MM.1S (cell line): ENCODE measurements around the gene POLR2H.

ENCODE experiments used
- DNase-seq: peaks from one replicate; pipeline ENCODE4 v3.0.0-alpha.2; 2015
- H2AFZ ChIP-seq: fragments of 300-600 bp; sonication (generic); 2 replicates; pipeline ENCODE4 v1.6.0; 2016; ENCODE audit warnings: antibody characterized with exemption, low read length
- H3F3A ChIP-seq: fragments of 300-600 bp; sonication (generic); 2 replicates; pipeline ENCODE4 v1.6.1; 2016; ENCODE audit warnings: mild to moderate bottlenecking, antibody characterized with exemption, low read length, moderate library complexity, mixed read lengths; ENCODE audit not compliant: insufficient read depth
- H3K27ac ChIP-seq: fragments of 300-600 bp; sonication (generic); 2 replicates; pipeline ENCODE4 v1.5.1; 2016; ENCODE audit warnings: mild to moderate bottlenecking, low read length
- H3K27me3 ChIP-seq: fragments of 300-600 bp; sonication (generic); replicated peaks from 2 replicates; pipeline ENCODE4 v1.6.0; 2016; ENCODE audit warnings: low read length; ENCODE audit not compliant: insufficient read depth
- H3K36me3 ChIP-seq: fragments of 300-600 bp; sonication (generic); replicated peaks from 2 replicates; pipeline ENCODE4 v1.6.1; 2016; ENCODE audit warnings: mild to moderate bottlenecking, low read length, mixed read lengths; ENCODE audit not compliant: insufficient read depth
- H3K4me1 ChIP-seq: fragments of 300-600 bp; sonication (generic); 2 replicates; pipeline ENCODE4 v1.6.1; 2016; ENCODE audit warnings: low read length, mixed read lengths
- H3K4me2 ChIP-seq: fragments of 300-600 bp; sonication (generic); 2 replicates; pipeline ENCODE4 v1.6.0; 2016; ENCODE audit warnings: low read depth, low read length
- H3K4me3 ChIP-seq: fragments of 300-600 bp; sonication (generic); 2 replicates; pipeline ENCODE4 v1.5.1; 2016; ENCODE audit warnings: low read length, mixed read lengths
- H3K79me2 ChIP-seq: fragments of 300-600 bp; sonication (generic); 2 replicates; pipeline ENCODE4 v1.6.1; 2016; ENCODE audit warnings: mixed run types, low read length, mixed read lengths
- H3K9ac ChIP-seq: fragments of 300-600 bp; sonication (generic); 2 replicates; pipeline ENCODE4 v1.6.1; 2016; ENCODE audit warnings: low read length, mixed read lengths
- H3K9me2 ChIP-seq: fragments of 300-600 bp; sonication (generic); replicated peaks from 2 replicates; pipeline ENCODE4 v1.6.1; 2016; ENCODE audit warnings: mild to moderate bottlenecking, low read length, mixed read lengths; ENCODE audit not compliant: insufficient read depth
- H3K9me3 ChIP-seq: fragments of 300-600 bp; sonication (generic); replicated peaks from 2 replicates; pipeline ENCODE4 v1.6.1; 2016; ENCODE audit warnings: mild to moderate bottlenecking, low read length, mixed read lengths; ENCODE audit not compliant: insufficient read depth
- H4K20me1 ChIP-seq: fragments of 300-600 bp; sonication (generic); 2 replicates; pipeline ENCODE4 v1.6.1; 2016; ENCODE audit warnings: mild to moderate bottlenecking, low read length, moderate library complexity, mixed read lengths; ENCODE audit not compliant: insufficient read depth
- EZH2 ChIP-seq: fragments of 300-600 bp; sonication (generic); optimal IDR thresholded peaks from 2 replicates; pipeline ENCODE3; 2017; ENCODE audit warnings: low read depth, mild to moderate bottlenecking, antibody characterized with exemption, low read length, mixed read lengths
- EZH2phosphoT487 ChIP-seq: fragments of 300-600 bp; sonication (generic); IDR thresholded peaks from 2 replicates; pipeline ENCODE4 v1.6.1; 2018; ENCODE audit warnings: antibody characterized with exemption, low read length
- TF ChIP-seq, protein P1 (sequence below): fragments of 300-600 bp; sonication (generic); IDR thresholded peaks from 2 replicates; pipeline ENCODE4 v1.5.1; 2016; ENCODE audit warnings: antibody characterized with exemption, low read length, mixed read lengths

The POLR2H gene

DNA sequence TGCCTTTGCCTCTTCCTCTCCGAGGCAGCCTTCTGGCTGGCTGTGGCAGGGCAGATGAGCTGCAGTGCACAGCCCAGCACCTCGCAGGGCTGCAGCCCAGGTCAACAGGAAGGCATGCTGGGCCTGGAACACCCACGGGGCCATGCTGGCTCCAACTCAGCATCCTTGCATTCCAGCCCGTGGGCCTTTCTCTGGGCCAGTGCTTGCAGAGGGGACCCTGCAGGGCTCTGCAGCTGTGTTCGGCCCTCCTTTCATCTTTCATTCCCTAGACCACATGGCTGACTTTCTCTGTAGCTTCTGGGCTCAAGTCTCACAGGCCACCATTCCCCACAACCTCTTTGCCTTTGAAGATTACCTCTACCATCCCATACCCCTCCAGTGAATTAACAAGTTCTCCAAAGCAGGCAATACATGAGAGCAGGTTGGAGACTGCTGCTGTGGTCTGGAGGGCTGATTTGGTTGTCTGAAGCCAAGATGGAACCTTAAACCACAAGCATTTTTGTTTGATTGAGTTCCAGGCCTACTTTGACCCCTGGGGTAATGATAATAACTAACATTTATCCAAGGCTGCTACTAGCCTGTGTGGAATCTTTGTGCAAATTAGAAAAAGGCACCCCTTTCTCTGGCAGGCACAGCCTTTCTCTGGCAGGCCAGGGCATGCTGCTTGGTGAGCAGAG, 18.2 kb upstream of the POLR2H start:
- H3K4me3 ChIP-seq: no peak overlapping the region
- no peaks in the 10 kb centered on the region for H3F3A ChIP-seq
- H2AFZ ChIP-seq: no peak overlapping the region
- no peaks in the 10 kb centered on the region for H3K27me3 ChIP-seq
- H4K20me1 ChIP-seq: no peaks in the 10 kb centered on the region
- no peak for DNase-seq
- H3K79me2 ChIP-seq: no peaks in the 10 kb centered on the region
- peaks cover 4% of the 10 kb centered on the region; the same call in 1 of the 2 replicates for H3K4me1 ChIP-seq
- H3K27ac ChIP-seq: no peak overlapping the region
- TF ChIP-seq EZH2phosphoT487: no peak
- H3K9me3 ChIP-seq: no peaks in the 10 kb centered on the region
- H3K9me2 ChIP-seq: no peaks in the 10 kb centered on the region
- H3K36me3 ChIP-seq: no peaks in the 10 kb centered on the region
- H3K4me2 ChIP-seq: no peak overlapping the region
- H3K9ac ChIP-seq: no peak overlapping the region

DNA sequence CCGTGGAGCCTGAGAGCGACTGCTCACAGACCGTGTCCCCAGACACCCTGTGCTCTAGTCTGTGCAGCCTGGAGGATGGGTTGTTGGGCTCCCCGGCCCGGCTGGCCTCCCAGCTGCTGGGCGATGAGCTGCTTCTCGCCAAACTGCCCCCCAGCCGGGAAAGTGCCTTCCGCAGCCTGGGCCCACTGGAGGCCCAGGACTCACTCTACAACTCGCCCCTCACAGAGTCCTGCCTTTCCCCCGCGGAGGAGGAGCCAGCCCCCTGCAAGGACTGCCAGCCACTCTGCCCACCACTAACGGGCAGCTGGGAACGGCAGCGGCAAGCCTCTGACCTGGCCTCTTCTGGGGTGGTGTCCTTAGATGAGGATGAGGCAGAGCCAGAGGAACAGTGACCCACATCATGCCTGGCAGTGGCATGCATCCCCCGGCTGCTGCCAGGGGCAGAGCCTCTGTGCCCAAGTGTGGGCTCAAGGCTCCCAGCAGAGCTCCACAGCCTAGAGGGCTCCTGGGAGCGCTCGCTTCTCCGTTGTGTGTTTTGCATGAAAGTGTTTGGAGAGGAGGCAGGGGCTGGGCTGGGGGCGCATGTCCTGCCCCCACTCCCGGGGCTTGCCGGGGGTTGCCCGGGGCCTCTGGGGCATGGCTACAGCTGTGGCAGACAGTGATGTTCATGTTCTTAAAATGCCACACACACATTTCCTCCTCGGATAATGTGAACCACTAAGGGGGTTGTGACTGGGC, 16.8 kb upstream of the POLR2H start:
- no peaks in the 10 kb centered on the region for H3K36me3 ChIP-seq
- H2AFZ ChIP-seq: no peak overlapping the region

DNA sequence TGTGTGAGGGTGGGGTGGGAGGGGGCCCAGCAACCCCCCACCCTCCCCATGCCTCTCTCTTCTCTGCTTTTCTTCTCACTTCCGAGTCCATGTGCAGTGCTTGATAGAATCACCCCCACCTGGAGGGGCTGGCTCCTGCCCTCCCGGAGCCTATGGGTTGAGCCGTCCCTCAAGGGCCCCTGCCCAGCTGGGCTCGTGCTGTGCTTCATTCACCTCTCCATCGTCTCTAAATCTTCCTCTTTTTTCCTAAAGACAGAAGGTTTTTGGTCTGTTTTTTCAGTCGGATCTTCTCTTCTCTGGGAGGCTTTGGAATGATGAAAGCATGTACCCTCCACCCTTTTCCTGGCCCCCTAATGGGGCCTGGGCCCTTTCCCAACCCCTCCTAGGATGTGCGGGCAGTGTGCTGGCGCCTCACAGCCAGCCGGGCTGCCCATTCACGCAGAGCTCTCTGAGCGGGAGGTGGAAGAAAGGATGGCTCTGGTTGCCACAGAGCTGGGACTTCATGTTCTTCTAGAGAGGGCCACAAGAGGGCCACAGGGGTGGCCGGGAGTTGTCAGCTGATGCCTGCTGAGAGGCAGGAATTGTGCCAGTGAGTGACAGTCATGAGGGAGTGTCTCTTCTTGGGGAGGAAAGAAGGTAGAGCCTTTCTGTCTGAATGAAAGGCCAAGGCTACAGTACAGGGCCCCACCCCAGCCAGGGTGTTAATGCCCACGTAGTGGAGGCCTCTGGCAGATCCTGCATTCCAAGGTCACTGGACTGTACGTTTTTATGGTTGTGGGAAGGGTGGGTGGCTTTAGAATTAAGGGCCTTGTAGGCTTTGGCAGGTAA, 16.0 kb upstream of the POLR2H start:
- H3K27me3 ChIP-seq: no peaks in the 10 kb centered on the region
- no peaks in the 10 kb centered on the region for H3K36me3 ChIP-seq
- H3K79me2 ChIP-seq: no peaks in the 10 kb centered on the region
- no peak overlapping the region for H3K4me2 ChIP-seq
- H2AFZ ChIP-seq: 0 out of 2 replicates have a peak overlapping the region, but pooled peaks have one; percentile 29
- no peak overlapping the region for H3K9ac ChIP-seq
- DNase-seq: peak; percentile 88
- no peak overlapping the region for H3K27ac ChIP-seq
- no peak for TF ChIP-seq EZH2
- TF ChIP-seq, protein P1, sequence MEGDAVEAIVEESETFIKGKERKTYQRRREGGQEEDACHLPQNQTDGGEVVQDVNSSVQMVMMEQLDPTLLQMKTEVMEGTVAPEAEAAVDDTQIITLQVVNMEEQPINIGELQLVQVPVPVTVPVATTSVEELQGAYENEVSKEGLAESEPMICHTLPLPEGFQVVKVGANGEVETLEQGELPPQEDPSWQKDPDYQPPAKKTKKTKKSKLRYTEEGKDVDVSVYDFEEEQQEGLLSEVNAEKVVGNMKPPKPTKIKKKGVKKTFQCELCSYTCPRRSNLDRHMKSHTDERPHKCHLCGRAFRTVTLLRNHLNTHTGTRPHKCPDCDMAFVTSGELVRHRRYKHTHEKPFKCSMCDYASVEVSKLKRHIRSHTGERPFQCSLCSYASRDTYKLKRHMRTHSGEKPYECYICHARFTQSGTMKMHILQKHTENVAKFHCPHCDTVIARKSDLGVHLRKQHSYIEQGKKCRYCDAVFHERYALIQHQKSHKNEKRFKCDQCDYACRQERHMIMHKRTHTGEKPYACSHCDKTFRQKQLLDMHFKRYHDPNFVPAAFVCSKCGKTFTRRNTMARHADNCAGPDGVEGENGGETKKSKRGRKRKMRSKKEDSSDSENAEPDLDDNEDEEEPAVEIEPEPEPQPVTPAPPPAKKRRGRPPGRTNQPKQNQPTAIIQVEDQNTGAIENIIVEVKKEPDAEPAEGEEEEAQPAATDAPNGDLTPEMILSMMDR: peak; percentile 82
- H3F3A ChIP-seq: no peaks in the 10 kb centered on the region
- H3K4me3 ChIP-seq: no peak overlapping the region
- no peaks in the 10 kb centered on the region for H3K9me2 ChIP-seq
- H3K4me1 ChIP-seq: peaks cover 4% of the 10 kb centered on the region; the same call in 1 of the 2 replicates
- H3K9me3 ChIP-seq: no peaks in the 10 kb centered on the region
- H4K20me1 ChIP-seq: no peaks in the 10 kb centered on the region

More for the DNA sequence above, 16.8 kb upstream of the POLR2H start:
- Histone ChIP-seq H3K27me3 (no peaks in the 10 kb centered on the region), H3K4me2 (no peak overlapping the region), H3K27ac (no peak overlapping the region), H3K4me3 (no peak overlapping the region), H4K20me1 (no peaks in the 10 kb centered on the region), H3K4me1 (peaks cover 4% of the 10 kb centered on the region; the same call in 1 of the 2 replicates), H3K9ac (no peak overlapping the region), H3K9me2 (no peaks in the 10 kb centered on the region), H3K9me3 (no peaks in the 10 kb centered on the region), H3K79me2 (no peaks in the 10 kb centered on the region), H3F3A (no peaks in the 10 kb centered on the region)
- DNase-seq: no peak
- TF ChIP-seq EZH2phosphoT487 (no peak), EZH2 (no peak)
- TF ChIP-seq, protein P1: no peak
